SIG-M5 treated with dmso at 0.1 percent for 504 hours (cell line): ENCODE data around the gene AMN.

Experiments used
- DNase-seq: peaks from one replicate; lab custom pipeline; 2025; ENCODE audit not compliant: unreplicated experiment; lab: John Stamatoyannopoulos, UW

Gene AMN

DNA sequence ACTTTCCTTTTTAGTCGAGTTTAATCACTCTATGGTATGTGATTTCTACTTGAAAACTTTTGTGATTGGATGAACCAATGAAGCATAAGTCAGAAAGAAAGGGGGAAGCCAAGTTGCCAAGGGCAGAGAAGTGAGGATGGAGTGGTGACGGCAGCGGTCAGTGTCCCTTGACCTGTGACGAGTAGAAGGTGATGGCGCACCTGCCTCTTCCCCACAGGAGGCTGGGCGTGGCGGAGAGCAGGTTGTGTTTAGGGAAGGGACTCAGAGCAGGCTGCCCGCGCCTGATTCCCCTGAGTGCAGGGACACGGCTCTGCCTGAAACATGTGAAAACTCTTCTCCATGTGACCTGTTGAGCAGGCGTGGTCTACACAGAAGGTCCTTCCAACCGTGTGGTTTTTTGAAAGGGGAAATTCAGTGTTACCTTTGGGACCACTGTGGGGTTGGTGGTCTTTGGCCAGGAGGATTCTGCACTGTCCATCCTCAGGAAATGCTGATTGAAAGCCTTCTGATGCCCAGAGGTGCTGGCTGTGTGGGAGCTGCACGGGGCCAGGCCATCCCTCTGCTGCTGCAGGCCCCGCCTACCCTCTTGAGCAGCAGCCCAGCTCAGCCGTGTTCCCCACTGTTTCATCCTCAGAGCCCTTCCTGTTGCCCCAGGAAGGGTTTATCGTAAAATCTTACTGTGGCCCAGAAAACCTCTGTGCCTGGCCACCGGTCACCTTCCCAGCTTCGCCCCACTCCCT is 23.5 kb upstream of the AMN start:
- DNase-seq: no peak

DNA sequence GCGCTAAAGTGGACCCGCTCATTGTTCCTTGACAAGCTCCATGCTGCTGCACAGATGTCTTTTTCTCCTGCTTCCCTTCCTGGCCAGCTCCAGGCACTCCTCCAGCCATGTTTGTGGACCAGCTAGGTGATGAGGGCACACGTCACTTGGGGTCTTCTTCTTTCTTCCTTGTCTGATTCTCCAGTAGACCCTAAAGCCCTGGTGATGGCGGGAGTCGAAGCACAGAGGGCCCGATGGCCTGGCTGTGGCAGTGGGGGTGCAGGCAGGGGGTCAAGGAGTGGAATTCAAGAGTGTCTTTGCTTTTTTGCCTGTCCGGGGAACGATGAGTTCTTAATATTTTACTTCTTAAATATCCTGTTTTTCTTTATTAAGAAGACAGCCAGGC is 23.0 kb upstream of the AMN start:
- DNase-seq: no peak

DNA sequence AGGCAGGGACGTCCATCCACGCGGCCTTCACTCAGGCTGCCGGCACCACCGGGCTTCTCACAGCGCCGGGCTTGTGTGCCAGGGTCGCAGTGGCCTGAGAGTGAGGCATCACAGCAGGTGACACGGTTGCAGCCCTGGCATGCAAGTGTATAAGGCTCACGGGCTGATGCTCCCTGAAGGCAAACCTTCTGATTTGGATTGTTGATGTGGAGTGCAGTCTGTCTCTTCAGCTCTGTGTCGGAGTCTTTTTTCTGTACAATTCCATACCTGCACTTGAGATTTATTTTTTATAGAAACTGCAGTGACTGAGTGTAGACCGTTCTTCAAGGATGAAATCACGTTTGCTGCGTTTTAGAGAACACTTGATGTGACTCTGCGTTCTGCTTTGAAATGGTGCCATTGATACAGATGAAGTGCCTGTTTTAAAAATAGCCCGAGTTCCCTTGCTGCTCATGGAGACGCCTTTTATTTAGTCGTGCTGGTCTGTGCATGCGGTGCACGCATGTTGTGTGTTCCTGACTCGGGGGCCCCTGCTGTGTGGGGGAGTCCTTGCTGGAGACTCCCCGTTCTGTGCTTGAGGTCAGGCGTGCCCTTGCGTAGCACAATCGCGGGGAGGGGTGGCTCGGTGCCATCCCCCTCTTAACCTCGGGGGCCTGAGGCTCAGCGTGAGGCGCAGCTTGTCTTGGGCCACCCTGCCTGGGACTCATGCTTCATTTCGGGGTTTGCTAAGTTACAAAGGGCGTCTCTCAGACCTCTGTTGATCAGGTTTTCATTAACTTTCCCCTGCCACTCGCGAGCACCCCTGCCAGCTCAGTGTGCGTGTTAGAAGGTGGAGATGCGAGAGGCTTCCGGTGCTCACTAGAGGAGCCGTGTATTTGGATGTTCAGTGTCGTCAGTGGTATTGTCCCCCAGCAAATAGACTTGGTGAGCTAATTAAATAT is 21.6 kb upstream of the AMN start:
- no peak for DNase-seq

DNA sequence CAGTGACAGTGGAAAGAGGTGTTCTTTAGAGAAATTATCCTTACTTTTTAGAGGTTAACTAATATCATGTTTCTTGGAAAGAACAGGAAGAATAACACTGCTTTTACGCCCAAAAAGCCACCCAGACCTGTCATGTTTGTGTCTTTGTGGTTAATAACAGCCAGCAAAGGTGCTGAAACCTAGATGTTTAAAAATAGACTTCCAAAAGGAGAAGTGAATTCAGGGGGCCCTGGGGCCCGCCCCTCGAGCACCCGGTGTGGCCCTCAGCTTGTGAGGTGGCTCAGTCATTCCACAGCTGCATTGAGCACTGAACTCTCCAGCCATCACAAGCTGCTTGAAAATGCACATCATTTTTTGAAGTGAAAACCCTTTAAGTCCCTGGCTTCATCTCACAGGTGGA is 20.8 kb upstream of the AMN start:
- DNase-seq: peak; percentile 24

DNA sequence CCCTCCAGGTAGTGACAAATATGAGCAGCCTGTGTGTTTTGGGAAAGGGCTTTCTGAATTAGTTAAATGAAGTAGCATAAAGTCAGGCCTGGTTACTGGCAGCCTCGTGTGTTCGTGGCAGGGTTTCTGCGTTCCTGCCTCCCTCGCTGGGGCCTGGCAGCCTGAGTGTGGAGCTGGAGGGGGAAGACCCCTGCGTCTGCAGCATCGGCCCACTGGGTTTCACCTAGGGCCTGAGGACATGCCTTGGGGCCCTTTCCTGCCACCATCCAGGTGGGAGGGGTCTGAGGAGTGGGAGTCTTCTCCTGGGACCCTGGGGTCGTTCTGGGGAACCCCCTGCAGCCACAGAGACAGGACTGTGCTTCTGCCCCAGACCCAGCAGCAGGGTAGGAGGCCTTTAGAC is 20.4 kb upstream of the AMN start:
- no peak for DNase-seq

DNA sequence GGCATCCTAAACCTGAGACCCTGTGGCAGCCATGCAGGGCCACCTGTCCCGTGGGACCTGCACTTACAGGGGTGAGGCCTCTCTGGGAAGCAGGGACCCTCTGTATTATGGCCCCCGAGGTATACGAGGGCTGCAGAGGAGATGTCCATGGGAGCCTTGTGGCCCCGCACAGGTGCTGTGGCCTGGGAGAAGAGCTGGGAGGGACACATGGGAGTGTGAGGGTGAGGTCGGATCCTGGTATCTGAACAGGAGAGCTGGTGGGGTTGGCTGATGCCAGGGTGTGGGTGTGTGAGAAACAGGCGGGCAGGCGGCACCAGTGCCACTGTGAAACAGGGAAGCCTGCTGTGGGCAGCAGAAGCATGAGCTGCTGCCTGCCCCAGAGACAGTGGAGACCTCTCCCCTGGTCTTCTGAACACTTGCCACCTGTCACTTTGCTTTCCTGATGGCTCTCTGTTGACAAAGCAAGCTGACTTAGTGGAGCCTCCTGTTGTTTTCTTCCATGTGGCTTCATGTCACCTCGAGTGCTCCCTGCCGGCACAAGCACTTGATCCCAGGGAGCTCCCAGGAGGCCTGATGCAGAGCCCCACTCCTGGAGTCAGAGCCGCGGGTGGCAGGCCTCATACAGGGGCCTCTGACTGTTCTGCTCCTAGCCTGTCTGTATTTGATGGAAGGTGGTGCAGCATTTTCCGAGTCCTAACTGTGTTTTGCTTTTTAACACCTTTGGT is 19.8 kb upstream of the AMN start:
- DNase-seq: no peak

DNA sequence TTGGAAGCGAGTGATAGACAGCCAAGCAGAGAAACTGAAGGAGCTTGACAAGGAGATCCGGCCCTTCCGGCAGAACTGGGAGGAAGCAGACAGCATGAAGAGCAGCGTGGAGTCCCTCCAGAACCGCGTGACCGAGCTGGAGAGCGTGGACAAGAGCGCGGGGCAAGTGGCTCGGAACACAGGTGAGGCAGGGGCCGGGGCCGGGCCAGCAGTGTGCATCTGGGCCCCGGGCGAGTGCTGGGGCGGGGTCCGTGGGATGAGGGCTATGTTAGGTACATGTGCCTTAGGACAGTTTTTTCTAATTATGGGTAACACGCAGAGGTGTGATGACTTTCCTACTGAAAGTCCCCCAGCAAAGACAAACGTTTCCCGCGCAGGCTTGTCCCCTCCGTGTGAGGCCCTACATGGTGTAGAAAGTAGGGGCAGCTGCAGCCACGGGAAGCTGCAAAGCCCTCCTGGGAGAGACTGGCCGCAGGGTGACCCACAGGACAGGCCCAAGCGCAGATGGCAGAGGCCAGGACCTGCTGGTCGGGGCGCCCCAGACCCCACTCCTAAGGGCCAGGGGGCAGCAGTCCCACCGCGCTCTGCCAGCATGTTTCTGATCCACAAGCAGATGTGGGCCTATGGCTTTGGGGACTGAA is 19.1 kb upstream of the AMN start:
- no peak for DNase-seq

DNA sequence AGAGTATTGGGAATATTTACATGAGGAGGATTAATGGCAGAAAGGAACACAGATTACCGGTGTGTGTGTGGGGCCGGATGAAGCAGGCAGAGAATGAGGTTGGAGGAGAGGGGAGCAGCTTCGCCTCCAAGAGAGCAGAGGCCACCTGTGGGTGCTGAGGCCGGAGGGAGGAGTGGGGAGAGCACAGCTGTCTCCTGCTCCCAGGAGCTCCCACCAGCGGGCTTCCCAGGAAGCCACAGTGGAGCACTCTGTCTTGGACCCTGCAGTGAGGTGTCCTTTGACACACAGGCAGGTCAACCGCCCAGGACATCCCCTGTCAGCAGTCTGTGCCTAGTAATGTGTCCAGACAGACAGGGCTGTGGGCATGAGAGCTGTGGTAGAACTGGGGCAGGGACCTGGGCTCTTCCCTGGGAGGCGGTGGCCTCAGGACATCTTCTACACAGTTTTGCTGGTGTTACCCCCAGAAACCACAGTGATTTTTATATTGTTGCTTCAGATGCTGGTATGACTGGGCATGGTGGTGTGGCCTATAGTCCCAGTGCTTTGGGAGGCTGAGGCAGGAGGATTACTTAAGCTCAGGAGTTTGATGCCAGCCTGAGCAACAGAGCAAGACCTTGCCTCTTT is 18.5 kb upstream of the AMN start:
- DNase-seq: no peak

DNA sequence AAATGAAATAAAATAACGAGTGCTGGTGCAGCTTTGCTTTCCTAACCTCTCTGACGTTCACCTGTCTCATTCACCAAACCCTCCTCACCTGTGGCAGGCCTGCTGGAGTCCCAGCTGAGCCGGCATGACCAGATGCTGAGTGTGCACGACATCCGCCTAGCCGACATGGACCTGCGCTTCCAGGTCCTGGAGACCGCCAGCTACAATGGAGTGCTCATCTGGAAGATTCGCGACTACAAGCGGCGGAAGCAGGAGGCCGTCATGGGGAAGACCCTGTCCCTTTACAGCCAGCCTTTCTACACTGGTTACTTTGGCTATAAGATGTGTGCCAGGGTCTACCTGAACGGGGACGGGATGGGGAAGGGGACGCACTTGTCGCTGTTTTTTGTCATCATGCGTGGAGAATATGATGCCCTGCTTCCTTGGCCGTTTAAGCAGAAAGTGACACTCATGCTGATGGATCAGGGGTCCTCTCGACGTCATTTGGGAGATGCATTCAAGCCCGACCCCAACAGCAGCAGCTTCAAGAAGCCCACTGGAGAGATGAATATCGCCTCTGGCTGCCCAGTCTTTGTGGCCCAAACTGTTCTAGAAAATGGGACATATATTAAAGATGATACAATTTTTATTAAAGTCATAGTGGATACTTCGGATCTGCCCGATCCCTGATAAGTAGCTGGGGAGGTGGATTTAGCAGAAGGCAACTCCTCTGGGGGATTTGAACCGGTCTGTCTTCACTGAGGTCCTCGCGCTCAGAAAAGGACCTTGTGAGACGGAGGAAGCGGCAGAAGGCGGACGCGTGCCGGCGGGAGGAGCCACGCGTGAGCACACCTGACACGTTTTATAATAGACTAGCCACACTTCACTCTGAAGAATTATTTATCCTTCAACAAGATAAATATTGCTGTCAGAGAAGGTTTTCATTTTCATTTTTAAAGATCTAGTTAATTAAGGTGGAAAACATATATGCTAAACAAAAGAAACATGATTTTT is 17.1 kb upstream of the AMN start:
- DNase-seq: no peak

DNA sequence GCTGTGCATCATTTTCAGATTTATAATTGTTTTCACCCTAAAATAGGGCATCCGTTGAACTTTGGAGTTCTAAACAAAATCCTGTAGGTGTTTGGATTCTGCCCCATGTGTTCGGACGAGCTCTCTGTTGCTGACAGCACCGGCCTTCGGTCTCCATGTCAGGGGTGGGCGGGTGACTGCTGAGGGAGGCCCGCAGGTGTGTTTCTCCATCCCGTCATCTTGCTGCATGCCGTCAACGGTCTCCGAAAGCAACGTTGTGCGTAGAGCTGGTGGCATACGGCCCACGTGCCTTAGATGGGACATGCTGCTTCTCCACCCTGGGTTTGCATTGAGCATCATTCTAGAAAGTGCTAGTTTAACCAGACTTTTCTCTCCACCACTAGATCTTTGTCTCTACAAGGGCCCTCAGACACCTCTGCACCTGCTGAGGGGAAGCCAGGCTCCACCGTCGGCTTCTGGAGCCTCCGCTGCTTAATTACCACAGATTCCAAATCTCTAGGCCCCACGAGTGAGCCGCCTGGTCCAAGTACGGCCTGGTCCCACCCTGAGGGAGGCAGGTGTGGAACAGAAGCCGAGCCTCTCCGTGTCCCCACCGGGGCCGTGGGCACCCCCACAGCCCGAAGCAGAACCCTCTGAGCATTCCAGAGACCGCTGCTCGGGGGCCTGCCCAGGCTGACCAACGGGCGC is 15.7 kb upstream of the AMN start:
- no peak for DNase-seq

DNA sequence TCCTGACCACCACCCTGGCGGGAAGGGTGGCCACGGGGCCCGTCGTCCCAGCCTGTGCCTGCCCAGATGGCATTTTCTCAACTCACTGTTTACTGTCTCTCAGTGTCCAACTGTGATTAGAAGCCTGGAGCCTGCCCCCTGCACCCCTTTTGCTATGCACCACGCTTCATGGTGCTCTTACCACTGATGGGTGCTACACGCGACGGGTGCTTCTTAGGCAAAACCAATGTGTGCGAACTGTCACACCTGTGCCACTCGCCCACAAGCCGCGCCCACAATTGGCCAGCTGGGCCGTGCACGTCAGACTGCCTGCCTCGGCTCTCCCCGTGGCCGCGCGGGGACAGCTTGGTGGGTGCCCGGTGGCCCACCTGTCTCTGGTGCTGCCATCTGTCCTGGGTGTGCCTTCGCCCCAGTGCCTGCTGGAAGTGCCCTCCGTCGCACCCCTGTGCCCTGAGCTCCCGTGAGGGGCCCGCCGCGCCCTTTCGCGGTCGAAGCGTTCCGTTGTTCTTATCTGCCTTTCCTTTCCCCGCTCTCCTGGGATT is 15.1 kb upstream of the AMN start:
- DNase-seq: no peak

DNA sequence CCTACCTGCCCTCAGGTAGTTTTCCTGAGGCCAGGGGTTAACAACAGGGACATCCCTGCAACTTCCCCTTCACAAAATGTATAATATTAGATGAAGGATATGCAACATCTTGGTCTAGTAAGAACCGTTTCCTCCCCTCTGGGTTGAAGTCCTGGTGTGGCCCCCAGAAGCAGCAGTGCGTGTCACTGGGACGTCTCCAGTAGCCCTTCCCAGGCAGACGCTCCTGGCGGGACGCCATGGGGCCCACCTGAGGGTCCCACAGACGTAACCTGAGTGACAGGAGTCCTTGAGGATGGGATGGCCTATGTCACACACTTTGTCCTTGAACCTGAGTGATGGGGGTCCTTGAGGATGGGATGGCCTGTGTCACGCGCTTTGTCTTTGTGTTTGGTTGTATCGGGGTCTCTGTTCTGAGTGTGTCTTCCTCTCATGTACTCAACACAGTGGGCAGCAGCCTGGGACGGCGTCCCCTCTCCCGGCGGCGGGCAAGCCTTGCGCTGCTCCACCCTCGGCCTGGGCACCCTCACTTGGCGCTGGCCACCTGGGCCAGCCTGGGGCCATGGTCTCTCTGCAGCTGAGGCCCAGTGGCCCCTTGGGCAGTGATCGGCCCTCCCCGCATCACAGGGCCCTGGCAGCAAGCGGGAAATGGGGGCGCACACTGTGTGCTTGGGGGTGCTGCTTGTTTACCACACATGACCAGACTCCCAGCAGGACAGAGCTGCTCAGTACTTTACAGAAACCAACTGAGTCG is 14.3 kb upstream of the AMN start:
- DNase-seq: no peak

DNA sequence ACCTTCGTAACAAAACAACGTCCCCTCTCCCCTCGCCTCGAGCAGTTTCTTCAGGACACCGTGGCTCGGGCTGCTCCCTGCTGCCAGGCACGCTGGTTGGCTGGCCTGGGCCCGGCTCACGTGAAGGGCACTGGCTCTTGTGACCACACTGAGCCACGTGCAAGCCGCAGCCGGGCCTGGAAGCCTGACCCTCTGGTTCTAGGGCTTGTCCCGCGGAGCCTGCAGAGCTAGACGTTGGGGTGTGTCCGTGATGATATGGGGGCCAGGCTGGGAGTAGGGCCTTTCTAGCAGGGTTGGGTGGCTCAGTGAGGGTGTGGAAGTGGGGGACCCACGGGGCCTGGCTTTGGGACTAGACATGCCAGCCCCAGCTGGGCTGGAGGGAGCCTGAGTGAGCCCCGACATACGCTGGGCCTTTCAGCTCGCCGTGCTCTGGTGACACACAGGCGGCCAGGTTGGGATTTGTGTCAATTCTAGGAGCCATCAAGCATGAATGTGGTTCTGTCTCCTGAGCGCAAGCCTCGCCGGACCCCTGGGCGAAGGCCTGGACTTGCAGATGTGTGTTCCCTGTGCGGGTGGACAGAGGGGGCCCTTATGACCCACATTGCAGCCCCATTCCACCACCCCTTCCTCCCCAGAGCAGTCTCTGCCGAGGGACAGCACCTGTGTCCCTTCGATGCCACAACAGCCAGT is 13.6 kb upstream of the AMN start:
- DNase-seq: no peak

DNA sequence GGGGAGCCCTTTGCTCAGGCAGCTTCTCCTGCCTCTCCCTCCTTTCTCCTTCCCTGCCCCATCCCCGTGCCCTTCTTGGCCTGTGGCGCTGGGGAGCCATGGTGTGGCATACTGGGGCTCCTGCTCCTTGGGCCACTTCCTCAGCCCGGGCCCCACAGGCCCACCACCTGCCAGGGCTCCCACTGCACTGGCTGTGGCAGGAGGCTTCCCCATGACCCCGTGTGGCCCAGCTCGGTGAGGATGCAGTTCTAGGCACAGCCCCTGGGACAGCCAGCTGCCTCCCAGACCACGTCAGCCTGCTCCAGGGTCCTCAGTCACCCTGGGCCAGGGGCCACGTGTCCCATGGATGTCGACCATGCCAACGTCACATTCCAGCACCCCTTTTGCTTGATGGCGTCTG is 13.0 kb upstream of the AMN start:
- DNase-seq: no peak

DNA sequence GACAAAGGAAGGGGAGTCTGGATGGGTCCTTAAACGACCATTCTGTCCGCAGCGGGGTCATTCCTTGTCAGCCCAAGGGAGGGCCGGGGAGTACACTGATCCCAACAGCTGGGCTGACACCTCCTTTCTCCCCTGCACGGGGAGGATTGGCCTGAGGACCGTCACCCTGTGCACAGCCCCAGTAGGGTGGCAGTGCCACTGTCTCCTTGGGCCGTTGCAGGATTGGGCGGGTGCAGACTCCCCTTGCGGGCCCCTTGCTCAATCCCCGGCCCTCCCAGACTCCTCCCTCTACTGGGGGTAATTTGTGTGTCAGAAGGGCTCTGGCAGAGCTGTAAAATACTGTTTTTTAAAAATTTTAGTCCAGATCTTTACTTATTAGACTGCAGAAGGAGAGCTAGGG is 12.6 kb upstream of the AMN start:
- no peak for DNase-seq

DNA sequence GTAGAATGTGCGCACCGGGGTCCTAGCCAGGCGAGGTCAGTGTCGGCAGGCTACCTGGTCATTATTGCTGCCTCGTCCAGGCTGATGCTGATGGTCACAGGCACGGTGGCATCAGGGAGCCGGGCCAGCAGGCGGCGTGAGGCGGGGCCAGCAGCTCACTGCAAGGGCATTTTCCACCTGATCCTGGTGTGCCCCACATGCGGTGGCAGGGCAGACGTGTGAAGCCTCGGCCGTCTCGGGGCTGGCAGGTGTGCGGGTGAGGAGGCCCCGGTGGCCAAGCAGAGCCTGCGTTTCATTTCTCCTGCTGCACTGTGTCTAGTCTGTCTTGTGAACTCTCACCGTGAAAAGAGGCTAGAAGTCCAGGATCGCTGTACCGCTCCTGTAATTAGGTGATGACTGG is 12.0 kb upstream of the AMN start:
- DNase-seq: no peak

DNA sequence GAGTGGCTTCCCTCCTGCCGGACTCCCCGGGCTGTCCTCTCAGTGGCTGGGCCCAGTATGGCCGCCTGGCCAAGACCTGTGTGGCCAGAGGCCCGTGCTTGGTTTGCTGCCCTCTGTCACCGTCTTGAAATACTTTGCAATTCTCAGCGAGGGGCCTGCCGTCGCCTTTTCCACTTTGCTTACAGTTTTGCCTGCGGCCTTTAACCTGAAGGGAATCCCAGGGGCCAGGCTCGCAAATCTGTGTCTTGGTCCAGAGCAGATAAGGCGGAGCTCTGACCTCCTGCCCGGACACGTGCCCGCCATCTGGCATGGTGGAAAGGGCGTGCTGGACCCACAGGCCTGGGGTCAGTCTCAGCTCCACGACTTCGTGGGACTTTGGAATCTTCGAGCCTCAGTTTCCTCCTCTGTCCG is 10.9 kb upstream of the AMN start:
- no peak for DNase-seq
